Measurements from ENCODE around the gene NEUROG3. TPM values are rescaled to one million over a fixed set of nuclear protein-coding genes. Genes with fewer than 3 reads are reported as not detected.

NEUROG3 gene
- total RNA-seq, 4 donors from 2014 or later, result not detected

- no peak for TF ChIP-seq CTCF (IDR thresholded peaks at IDR 0.05; ENCODE audit: low read depth)
Observed at GRCh38 chr10:69609077-69609476, 35.9 kb upstream of the NEUROG3 start.

GRCh38 chr10:69600761-69601330 is 27.6 kb upstream of the NEUROG3 start:
- TF ChIP-seq CTCF (IDR thresholded peaks at IDR 0.05; ENCODE audit: low read depth), result no peak

GRCh38 chr10:69588358-69588757 is 15.1 kb upstream of the NEUROG3 start:
- no peak for TF ChIP-seq CTCF (IDR thresholded peaks at IDR 0.05; ENCODE audit: low read depth)

- TF ChIP-seq CTCF (IDR thresholded peaks at IDR 0.05; ENCODE audit: low read depth), result no peak
Observed at GRCh38 chr10:69584624-69585023, 11.4 kb upstream of the NEUROG3 start.

- no peak for TF ChIP-seq CTCF (IDR thresholded peaks at IDR 0.05; ENCODE audit: low read depth)
Observed at GRCh38 chr10:69583106-69583505, 9.9 kb upstream of the NEUROG3 start.

- no peak for TF ChIP-seq CTCF (IDR thresholded peaks at IDR 0.05; ENCODE audit: low read depth)
Observed at GRCh38 chr10:69580435-69580834, 7.2 kb upstream of the NEUROG3 start.

GRCh38 chr10:69579464-69580060 is 6.3 kb upstream of the NEUROG3 start:
- TF ChIP-seq CTCF (IDR thresholded peaks at IDR 0.05; ENCODE audit: low read depth), result no peak

Data from subcutaneous adipose tissue (tissue), 4 donors.